Measurements from ENCODE around the gene ABI3. TPM values are rescaled to one million over a fixed set of nuclear protein-coding genes. Genes with fewer than 3 reads are reported as not detected.
A peak's percentile ranks its signal among the peaks of the same experiment; 100 is the strongest.

ABI3 gene
- total RNA-seq, 1 experiment from 2014 or later, result not detected

DNA sequence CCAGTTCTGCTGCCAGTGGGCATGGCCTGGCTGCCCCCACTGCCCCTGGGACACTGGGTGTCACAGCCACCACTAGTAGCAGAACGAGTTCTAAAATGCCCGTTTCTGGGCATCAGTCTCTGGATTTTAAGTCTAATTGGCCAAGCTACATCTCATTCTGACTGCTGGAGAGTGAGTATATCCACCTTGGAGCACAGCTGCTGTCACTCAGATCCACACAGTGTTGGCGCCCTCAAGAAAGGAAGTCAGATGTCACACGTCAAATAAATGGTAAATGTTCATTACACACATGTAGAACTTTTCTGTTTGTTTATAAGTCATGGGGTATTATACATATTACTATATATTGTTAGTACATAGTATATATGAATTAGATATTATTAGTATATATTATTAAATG, 19.6 kb upstream of the ABI3 start:
- H3K4me1 Mint-ChIP-seq (ENCODE audit: low read depth, unreplicated experiment), result peaks cover 9% of the 10 kb centered on the region
- no TSS peak for BruUV-seq (replicated peaks)
- intact Hi-C loops (cut with micrococcal nuclease; ENCODE audit: unreplicated experiment), result loop anchor here (5.0 kb wide), 1 partner anchor 36 kb away; no protein-coding TSS in a partner anchor
- H3K36me3 Mint-ChIP-seq (ENCODE audit: insufficient read depth, unreplicated experiment), result peaks cover 19% of the 10 kb centered on the region
- no peaks in the 10 kb centered on the region for H3K9me3 Mint-ChIP-seq (ENCODE audit: low read depth, unreplicated experiment)
- no peak for DNase-seq
- TF ChIP-seq, protein P1, sequence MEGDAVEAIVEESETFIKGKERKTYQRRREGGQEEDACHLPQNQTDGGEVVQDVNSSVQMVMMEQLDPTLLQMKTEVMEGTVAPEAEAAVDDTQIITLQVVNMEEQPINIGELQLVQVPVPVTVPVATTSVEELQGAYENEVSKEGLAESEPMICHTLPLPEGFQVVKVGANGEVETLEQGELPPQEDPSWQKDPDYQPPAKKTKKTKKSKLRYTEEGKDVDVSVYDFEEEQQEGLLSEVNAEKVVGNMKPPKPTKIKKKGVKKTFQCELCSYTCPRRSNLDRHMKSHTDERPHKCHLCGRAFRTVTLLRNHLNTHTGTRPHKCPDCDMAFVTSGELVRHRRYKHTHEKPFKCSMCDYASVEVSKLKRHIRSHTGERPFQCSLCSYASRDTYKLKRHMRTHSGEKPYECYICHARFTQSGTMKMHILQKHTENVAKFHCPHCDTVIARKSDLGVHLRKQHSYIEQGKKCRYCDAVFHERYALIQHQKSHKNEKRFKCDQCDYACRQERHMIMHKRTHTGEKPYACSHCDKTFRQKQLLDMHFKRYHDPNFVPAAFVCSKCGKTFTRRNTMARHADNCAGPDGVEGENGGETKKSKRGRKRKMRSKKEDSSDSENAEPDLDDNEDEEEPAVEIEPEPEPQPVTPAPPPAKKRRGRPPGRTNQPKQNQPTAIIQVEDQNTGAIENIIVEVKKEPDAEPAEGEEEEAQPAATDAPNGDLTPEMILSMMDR (IDR thresholded peaks at IDR 0.05; ENCODE audit: unreplicated experiment), result no peak
- CTCF ChIA-PET, result interaction anchor here (0.5 to 1.1 kb wide), 4 partner anchors 10 to 512 kb away, joined by 3 to 5 read pairs (median 4); partner anchors contain the start of gene ATP5MC1
- no peaks in the 10 kb centered on the region for H3K27me3 Mint-ChIP-seq (ENCODE audit: unreplicated experiment)
- no peak overlapping the region for H3K4me3 Mint-ChIP-seq (ENCODE audit: low read depth, unreplicated experiment)
- no peak overlapping the region for H3K27ac Mint-ChIP-seq (ENCODE audit: unreplicated experiment)

DNA sequence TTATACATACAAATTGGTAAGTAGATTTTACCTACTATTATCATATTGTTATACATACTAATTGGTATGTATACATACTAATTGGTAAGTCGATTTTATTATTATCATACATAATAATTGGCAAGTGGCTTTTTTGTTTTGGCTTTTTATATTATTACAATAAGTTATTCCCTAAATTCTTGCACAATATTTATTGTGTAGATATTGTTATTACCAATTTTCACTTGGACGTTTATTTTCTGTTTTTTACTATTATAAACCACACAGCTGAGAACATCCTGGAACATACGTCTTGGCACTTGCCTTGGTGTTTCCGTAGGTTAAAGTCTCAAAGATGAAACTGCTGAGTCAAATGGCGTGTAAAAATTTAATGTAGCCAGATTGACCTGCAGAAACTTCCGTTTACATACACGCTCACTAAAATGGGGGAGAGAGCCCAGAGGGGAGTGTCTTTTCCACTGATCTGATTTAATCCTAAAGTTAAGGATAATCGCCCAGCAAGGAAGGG, 19.0 kb upstream of the ABI3 start:
- TF ChIP-seq, protein P1 (IDR thresholded peaks at IDR 0.05; ENCODE audit: unreplicated experiment), result no peak
- CTCF ChIA-PET, result interaction anchor here (0.6 to 1.9 kb wide), 10 partner anchors 9 to 1126 kb away, joined by 3 to 11 read pairs (median 4); partner anchors contain the start of gene ATP5MC1
- BruUV-seq (replicated peaks), result no TSS peak
- peaks cover 19% of the 10 kb centered on the region for H3K36me3 Mint-ChIP-seq (ENCODE audit: insufficient read depth, unreplicated experiment)
- H3K9me3 Mint-ChIP-seq (ENCODE audit: low read depth, unreplicated experiment), result no peaks in the 10 kb centered on the region
- intact Hi-C loops (cut with micrococcal nuclease; ENCODE audit: unreplicated experiment), result loop anchor here (5.0 kb wide), 1 partner anchor 36 kb away; no protein-coding TSS in a partner anchor
- H3K4me1 Mint-ChIP-seq (ENCODE audit: low read depth, unreplicated experiment), result peaks cover 9% of the 10 kb centered on the region
- H3K27me3 Mint-ChIP-seq (ENCODE audit: unreplicated experiment), result no peaks in the 10 kb centered on the region
- peak overlapping the region; percentile 98 for H3K27ac Mint-ChIP-seq (ENCODE audit: unreplicated experiment)
- peak overlapping the region; percentile 78 for H3K4me3 Mint-ChIP-seq (ENCODE audit: low read depth, unreplicated experiment)
- no peak for DNase-seq

DNA sequence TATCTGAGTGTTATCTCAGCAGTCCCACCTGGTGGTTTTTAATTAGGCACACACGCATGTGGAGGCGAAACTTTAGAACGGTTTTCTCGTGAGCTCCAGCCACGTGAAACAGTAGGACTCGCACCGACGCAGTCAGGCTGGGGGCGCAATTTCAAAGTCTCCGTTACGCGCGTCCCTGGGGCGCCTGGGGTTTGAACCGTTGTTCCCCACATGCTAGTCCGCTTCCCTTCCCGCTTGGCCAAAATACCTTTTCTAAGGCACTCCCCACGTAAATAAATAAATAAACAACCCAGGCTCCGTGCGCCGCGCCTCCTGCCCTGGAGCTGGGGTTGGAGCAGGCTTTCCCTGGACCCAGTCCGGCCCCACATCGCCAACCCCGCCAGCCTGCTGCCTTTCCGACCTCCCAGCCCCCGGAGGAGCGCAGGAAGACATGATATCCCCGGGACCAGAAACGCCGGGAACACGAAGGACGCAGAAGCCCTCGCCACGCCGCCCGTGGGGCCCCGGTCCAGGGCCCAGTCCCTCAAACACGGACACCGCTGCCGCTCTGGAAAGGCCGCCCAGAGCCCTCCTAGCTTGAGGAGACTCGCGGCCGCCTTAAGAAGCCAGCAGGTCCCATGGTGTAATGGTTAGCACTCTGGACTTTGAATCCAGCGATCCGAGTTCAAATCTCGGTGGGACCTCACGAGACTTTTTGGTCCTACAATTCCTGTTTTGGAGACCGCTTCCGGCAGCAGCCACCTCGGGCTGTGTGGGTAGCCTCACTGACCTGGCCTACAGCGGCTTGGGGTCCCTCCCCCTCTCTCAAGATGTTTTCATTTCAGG, 18.4 kb upstream of the ABI3 start:
- peak overlapping the region; percentile 78 for H3K4me3 Mint-ChIP-seq (ENCODE audit: low read depth, unreplicated experiment)
- H3K36me3 Mint-ChIP-seq (ENCODE audit: insufficient read depth, unreplicated experiment), result peaks cover 19% of the 10 kb centered on the region
- no TSS peak for BruUV-seq (replicated peaks)
- peak; percentile 96 for DNase-seq
- H3K9me3 Mint-ChIP-seq (ENCODE audit: low read depth, unreplicated experiment), result no peaks in the 10 kb centered on the region
- TF ChIP-seq, protein P1 (IDR thresholded peaks at IDR 0.05; ENCODE audit: unreplicated experiment), result peak; percentile 31
- no peaks in the 10 kb centered on the region for H3K27me3 Mint-ChIP-seq (ENCODE audit: unreplicated experiment)
- CTCF ChIA-PET, result interaction anchor here (0.5 to 1.9 kb wide), 19 partner anchors 8 to 1127 kb away, joined by 3 to 11 read pairs (median 4); partner anchors contain the start of gene ATP5MC1
- intact Hi-C loops (cut with micrococcal nuclease; ENCODE audit: unreplicated experiment), result loop anchor here (5.0 kb wide), 1 partner anchor 35 kb away; no protein-coding TSS in a partner anchor
- H3K27ac Mint-ChIP-seq (ENCODE audit: unreplicated experiment), result peak overlapping the region; percentile 98
- peaks cover 9% of the 10 kb centered on the region for H3K4me1 Mint-ChIP-seq (ENCODE audit: low read depth, unreplicated experiment)

DNA sequence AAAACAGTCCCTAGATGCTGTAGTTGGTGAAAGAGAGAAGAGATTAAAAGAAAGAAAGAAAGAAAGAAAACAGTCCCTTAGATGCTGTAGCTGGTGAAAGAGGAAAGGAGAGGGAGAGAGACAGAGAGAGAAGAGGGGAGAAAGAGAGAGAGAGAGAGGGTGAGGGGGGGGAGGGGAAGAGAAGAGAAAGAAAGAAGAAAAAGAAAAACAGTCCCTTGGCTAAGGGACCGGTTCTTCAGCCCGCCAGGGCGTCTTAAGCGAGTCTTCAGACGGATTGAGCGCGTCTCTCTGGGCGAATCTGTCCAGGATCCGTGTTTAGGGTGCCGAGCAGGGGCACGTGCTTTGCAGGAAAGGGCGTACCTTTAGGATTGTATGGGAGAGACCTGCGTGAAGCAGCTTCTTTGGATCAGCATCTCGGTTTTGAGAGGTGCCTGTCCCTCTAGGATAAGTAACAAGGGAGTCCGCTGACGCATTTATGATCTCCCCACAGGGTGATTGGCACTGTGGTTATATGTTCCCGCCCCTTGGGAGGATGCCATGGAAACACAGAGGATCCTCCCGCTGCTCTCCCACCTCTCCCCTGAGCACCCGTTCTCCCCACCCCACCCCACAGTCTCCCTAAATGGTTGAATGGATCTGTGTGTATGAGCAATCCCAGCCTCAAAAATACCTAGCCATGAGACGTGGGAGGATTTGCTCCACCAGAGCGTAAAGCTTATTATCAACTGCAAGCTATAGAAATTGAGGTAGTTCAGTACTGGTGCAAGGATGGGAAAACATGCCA, 16.8 kb upstream of the ABI3 start:
- H3K27ac Mint-ChIP-seq (ENCODE audit: unreplicated experiment), result peak overlapping the region; percentile 98
- TF ChIP-seq, protein P1 (IDR thresholded peaks at IDR 0.05; ENCODE audit: unreplicated experiment), result no peak
- H3K27me3 Mint-ChIP-seq (ENCODE audit: unreplicated experiment), result no peaks in the 10 kb centered on the region
- CTCF ChIA-PET, result no interaction called here
- intact Hi-C loops (cut with micrococcal nuclease; ENCODE audit: unreplicated experiment), result loop anchor here (5.0 kb wide), 1 partner anchor 34 kb away; no protein-coding TSS in a partner anchor
- no peaks in the 10 kb centered on the region for H3K9me3 Mint-ChIP-seq (ENCODE audit: low read depth, unreplicated experiment)
- DNase-seq, result peak; percentile 23
- H3K4me1 Mint-ChIP-seq (ENCODE audit: low read depth, unreplicated experiment), result peaks cover 9% of the 10 kb centered on the region
- peaks cover 19% of the 10 kb centered on the region for H3K36me3 Mint-ChIP-seq (ENCODE audit: insufficient read depth, unreplicated experiment)
- H3K4me3 Mint-ChIP-seq (ENCODE audit: low read depth, unreplicated experiment), result peak overlapping the region; percentile 78
- BruUV-seq (replicated peaks), result no TSS peak
